ENCODE results near the gene DGKI. TPM values are rescaled to one million over a fixed set of nuclear protein-coding genes. Genes with fewer than 3 reads are reported as not detected.

Gene DGKI
- total RNA-seq, 1 experiment from 2014 or later = 0.41 TPM

- H4K20me1 ChIP-seq (ENCODE audit: insufficient read depth) = no peaks in the 10 kb centered on the region
- H3K4me1 ChIP-seq (replicated peaks; ENCODE audit: insufficient read depth) = no peaks in the 10 kb centered on the region
- H3K9me2 ChIP-seq (ENCODE audit: insufficient read depth) = no peaks in the 10 kb centered on the region
- H2AFZ ChIP-seq = no peak overlapping the region
- no peaks in the 10 kb centered on the region for H3K79me2 ChIP-seq (ENCODE audit: low read depth)
- no peak overlapping the region for H3K4me3 ChIP-seq
- CTCF ChIA-PET = no interaction called here
- no peaks in the 10 kb centered on the region for H3K9me3 ChIP-seq (ENCODE audit: insufficient read depth, low read depth)
- no peak for DNase-seq
- POLR2A ChIA-PET (ENCODE audit: unreplicated experiment) = no interaction called here
- no peaks in the 10 kb centered on the region for H3F3A ChIP-seq (ENCODE audit: insufficient read depth, low read depth)
- TF ChIP-seq EZH2 (IDR thresholded peaks at IDR 0.05; ENCODE audit: low read depth) (no peak), CTCF (conservative IDR thresholded peaks at IDR 0.05) (no peak)
- H3K27me3 ChIP-seq (ENCODE audit: insufficient read depth, low read depth) = peaks cover 20% of the 10 kb centered on the region
- BruUV-seq (replicated peaks) = no TSS peak
- intact Hi-C loops (cut with micrococcal nuclease; ENCODE audit: unreplicated experiment) = no loop called here
- no peak overlapping the region for H3K27ac ChIP-seq
- no peaks in the 10 kb centered on the region for H3K36me3 ChIP-seq (ENCODE audit: low read depth)
- H3K4me2 ChIP-seq = no peak overlapping the region
These were observed 204.7 kb downstream of the DGKI start for GRCh38 chr7:137642031-137642430.

- Histone ChIP-seq H3K79me2 (ENCODE audit: low read depth) (no peaks in the 10 kb centered on the region), H3K4me2 (no peak overlapping the region), H3K9me3 (ENCODE audit: insufficient read depth, low read depth) (no peaks in the 10 kb centered on the region), H3K36me3 (ENCODE audit: low read depth) (no peaks in the 10 kb centered on the region), H4K20me1 (ENCODE audit: insufficient read depth) (no peaks in the 10 kb centered on the region), H3K27ac (no peak overlapping the region), H3K4me3 (no peak overlapping the region), H3F3A (ENCODE audit: insufficient read depth, low read depth) (no peaks in the 10 kb centered on the region), H3K27me3 (ENCODE audit: insufficient read depth, low read depth) (peaks cover 29% of the 10 kb centered on the region), H2AFZ (no peak overlapping the region), H3K9me2 (ENCODE audit: insufficient read depth) (no peaks in the 10 kb centered on the region), H3K4me1 (replicated peaks; ENCODE audit: insufficient read depth) (no peaks in the 10 kb centered on the region)
- POLR2A ChIA-PET (ENCODE audit: unreplicated experiment) = no interaction called here
- TF ChIP-seq CTCF (conservative IDR thresholded peaks at IDR 0.05) (no peak), EZH2 (IDR thresholded peaks at IDR 0.05; ENCODE audit: low read depth) (no peak)
- intact Hi-C loops (cut with micrococcal nuclease; ENCODE audit: unreplicated experiment) = no loop called here
- DNase-seq = no peak
- CTCF ChIA-PET = no interaction called here
- no TSS peak for BruUV-seq (replicated peaks)
These were observed 210.4 kb downstream of the DGKI start for GRCh38 chr7:137636376-137636775.

GRCh38 chr7:137635874-137636273 is 210.9 kb downstream of the DGKI start:
- CTCF ChIA-PET = no interaction called here

More at GRCh38 chr7:137635874-137636273, 210.9 kb downstream of the DGKI start:
- no peak overlapping the region for H2AFZ ChIP-seq
- no peaks in the 10 kb centered on the region for H3K4me1 ChIP-seq (replicated peaks; ENCODE audit: insufficient read depth)
- no peaks in the 10 kb centered on the region for H3K9me3 ChIP-seq (ENCODE audit: insufficient read depth, low read depth)
- no peak overlapping the region for H3K4me2 ChIP-seq
- H3K79me2 ChIP-seq (ENCODE audit: low read depth) = no peaks in the 10 kb centered on the region
- no peaks in the 10 kb centered on the region for H4K20me1 ChIP-seq (ENCODE audit: insufficient read depth)
- no TSS peak for BruUV-seq (replicated peaks)
- no peak for TF ChIP-seq EZH2 (IDR thresholded peaks at IDR 0.05; ENCODE audit: low read depth)
- TF ChIP-seq CTCF (conservative IDR thresholded peaks at IDR 0.05) = no peak
- intact Hi-C loops (cut with micrococcal nuclease; ENCODE audit: unreplicated experiment) = no loop called here
- no peaks in the 10 kb centered on the region for H3F3A ChIP-seq (ENCODE audit: insufficient read depth, low read depth)
- no peak overlapping the region for H3K4me3 ChIP-seq
- DNase-seq = no peak
- peaks cover 34% of the 10 kb centered on the region for H3K27me3 ChIP-seq (ENCODE audit: insufficient read depth, low read depth)
- POLR2A ChIA-PET (ENCODE audit: unreplicated experiment) = interaction anchor here (0.6 kb wide), 1 partner anchor 285 kb away, joined by 7 read pairs; no protein-coding TSS in a partner anchor
- H3K9me2 ChIP-seq (ENCODE audit: insufficient read depth) = no peaks in the 10 kb centered on the region
- no peaks in the 10 kb centered on the region for H3K36me3 ChIP-seq (ENCODE audit: low read depth)
- no peak overlapping the region for H3K27ac ChIP-seq
